GM19324 (cell line): Measurements from ENCODE around the gene MCRS1.
"Not testable (repeated sequence)": the region's sequence is repeated elsewhere in the genome, so short reads cannot be mapped to it uniquely, and the experiment has no call there.

Source experiments
- ATAC-seq: cut with Tn5 transposase; IDR thresholded peaks from one replicate; pipeline ENCODE4 v1.9.1; 2021; ENCODE audit warnings: mild to moderate bottlenecking, moderate library complexity; ENCODE audit not compliant: unreplicated experiment, low FRiP score

The MCRS1 gene

GRCh38 chr12:49525942-49526341 is 42.0 kb downstream of the MCRS1 start:
- no peak for ATAC-seq

DNA sequence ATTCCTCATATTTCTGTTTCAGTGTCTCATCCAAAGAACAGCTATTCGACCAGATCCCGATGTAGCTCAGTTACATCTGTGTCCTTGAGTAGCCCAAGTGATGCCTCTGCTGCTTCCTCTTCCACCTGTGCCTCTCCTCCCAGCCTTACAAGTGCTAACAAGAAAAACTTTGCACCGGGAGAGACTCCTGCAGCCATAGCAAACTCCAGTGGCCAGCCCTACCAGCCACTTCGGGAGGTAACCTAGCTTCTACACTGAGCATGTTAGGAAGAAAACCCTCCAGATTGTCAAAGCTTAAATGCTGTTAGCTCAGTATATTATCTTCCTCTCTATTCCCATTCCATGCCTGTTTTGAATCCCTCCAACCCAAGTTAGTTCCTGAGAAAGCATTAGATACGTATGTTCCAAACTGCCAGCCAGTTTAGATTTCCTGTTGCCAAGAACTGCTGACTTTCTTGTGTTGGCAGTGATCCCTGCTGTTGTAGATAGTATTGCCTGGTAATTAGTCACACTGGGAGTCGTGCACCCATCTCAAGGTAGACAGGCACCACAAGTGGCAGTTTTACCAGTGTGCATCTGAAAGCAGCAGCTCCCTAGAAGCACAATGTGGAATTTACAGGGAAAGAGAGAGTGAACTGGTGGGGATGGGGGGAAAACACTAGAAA is 43.1 kb downstream of the MCRS1 start:
- ATAC-seq, result no peak

GRCh38 chr12:49521389-49521788 is 46.6 kb downstream of the MCRS1 start:
- ATAC-seq, result no peak

- ATAC-seq, result no peak
These were observed 48.4 kb downstream of the MCRS1 start for GRCh38 chr12:49519574-49519936.

DNA sequence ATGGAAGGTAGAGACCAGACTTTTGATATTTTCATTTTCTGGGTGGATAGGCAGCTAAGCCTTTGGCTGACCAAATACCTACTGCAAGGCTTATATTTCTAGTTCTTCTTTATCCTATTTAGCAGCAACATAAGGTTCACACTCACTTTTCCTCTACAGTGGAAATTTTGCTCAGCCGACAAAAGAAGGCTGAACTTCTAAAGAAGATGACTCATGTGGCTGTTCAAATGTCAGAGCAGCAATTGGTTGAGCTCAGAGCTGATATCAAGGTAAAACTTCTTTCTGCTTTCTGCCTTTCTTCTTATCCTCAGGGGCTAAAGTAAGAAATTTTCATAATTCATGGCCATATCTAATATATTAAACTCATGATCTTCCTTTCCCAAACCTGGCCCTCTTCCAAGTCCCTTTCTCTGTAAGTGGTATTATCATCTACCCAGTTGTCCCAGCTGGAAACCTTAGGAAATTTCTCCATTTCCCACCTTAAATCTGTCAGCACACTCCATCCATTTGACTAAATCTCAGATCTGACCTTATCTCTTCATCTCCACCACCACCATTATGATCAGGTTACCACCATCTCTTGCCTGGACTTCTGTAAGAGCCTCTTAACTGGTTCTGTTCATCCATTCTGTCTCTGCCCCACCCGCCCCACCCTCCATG is 48.9 kb downstream of the MCRS1 start:
- ATAC-seq, result no peak

DNA sequence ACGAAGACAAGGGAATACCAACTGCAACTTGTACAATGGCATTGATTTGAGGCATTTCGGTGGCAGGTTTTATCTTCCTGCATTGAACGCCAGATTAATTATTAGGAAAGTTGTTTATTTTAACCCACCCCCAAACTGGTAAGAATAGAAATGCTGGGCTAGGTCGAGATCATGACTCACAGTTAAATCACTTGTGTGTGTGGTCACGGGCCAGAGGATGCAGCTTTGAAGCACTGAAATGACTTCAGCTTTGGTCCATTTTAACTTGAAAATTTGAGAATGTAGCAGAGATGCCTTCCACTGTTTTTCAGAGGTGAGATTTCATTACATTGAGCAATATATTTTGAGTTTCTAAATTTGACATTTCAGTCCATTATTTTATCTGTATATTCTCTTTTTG is 52.7 kb downstream of the MCRS1 start:
- ATAC-seq, result no peak

- no peak for ATAC-seq
These were observed 55.4 kb downstream of the MCRS1 start for GRCh38 chr12:49512546-49512945.

GRCh38 chr12:49511410-49511809 is 56.5 kb downstream of the MCRS1 start:
- ATAC-seq, result no peak

DNA sequence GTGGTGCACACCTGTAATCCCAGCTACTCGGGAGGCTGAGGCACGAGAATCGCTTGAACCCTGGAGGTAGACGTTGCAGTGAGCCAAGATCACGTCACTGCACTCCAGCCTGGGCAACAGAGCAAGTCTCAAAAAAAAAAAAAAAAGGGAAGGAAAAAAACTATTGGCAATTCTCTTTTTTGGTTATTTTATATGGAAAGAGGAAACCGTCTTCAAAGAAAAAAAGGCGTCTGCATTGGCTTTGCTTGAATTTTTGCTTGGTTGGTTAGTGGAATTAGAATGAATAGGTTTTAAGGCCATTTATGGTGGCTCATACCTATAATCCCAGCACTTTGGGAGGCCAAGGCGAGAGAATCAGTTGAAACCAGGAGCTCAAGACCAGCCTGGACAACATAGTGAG is 58.3 kb downstream of the MCRS1 start:
- not testable (repeated sequence) for ATAC-seq
